HCT116 (cell line): Measurements from ENCODE around the gene C17orf67. TPM values are rescaled to one million over a fixed set of nuclear protein-coding genes. Genes with fewer than 3 reads are reported as not detected.

Experiments
- ATAC-seq: fragments of 200-7000 bp; cut with Tn5 transposase; 2 replicates; pipeline ENCODE4 v1.9.1; 2020; ENCODE audit warnings: mild to moderate bottlenecking, moderate library complexity
- BruUV-seq: library from RNA; stranded (reverse); fragments of 400-500 nt; replicated peaks from 2 replicates; lab custom pipeline; 2021; lab: Mats Ljungman, UMichigan
- CTCF ChIA-PET: fragments of 300-600 bp; sonication (Branson Sonifier 250); formaldehyde crosslinking; loops from one replicate; lab custom pipeline; 2021; ENCODE audit warnings: antibody characterized with exemption; lab: Charles Lee
- POLR2A ChIA-PET: fragments of 300-600, 350-600 bp; sonication (Branson Sonifier 250); formaldehyde crosslinking; loops from one replicate; lab custom pipeline; 2021; ENCODE audit warnings: antibody characterized with exemption; lab: Charles Lee
- RAD21 ChIA-PET, 2 experiments: fragments of 300-600 bp; sonication (Branson Sonifier 250); formaldehyde crosslinking; loops; one replicate each; lab custom pipeline; 2023; ENCODE audit warnings: low total read pairs in 2 of 2; ENCODE audit not compliant: uncharacterized antibody in 2 of 2, unreplicated experiment in 2 of 2, low non-redundant PET in 1 of 2; lab: Charles Lee
- DNase-seq: peaks from one replicate; pipeline ENCODE4 v3.0.0-alpha.2; 2010; ENCODE audit warnings: low read depth, low spot score
- H2AFZ ChIP-seq: fragments of 200-600 bp; shearing (Covaris generic), sonication (generic); 2 replicates; pipeline ENCODE4 v1.6.1; 2017; ENCODE audit warnings: low read depth, mixed run types, mixed read lengths, antibody characterized with exemption, low read length; ENCODE audit not compliant: poor library complexity, severe bottlenecking
- H3K27ac ChIP-seq: 2 replicates; pipeline ENCODE4 v1.5.1; 2012; ENCODE audit warnings: low read depth, low read length
- H3K27me3 ChIP-seq: fragments of 200-600 bp; sonication (generic); 2 replicates; pipeline ENCODE4 v1.6.1; 2016; ENCODE audit warnings: mixed run types, low read length, mixed read lengths; ENCODE audit not compliant: insufficient read depth
- H3K36me3 ChIP-seq, 2 experiments: fragments of 200-500 bp in 1 of 2; fragments of 200-600 bp in 1 of 2; sonication (Bioruptor generic) in 1 of 2; sonication (generic) in 1 of 2; 2 replicates each; pipeline versions ENCODE4 v1.5.1 to v1.6.1; 2014 to 2016; ENCODE audit warnings: low read length in 2 of 2, inconsistent platforms in 1 of 2, mixed read lengths in 1 of 2, mixed run types in 1 of 2; ENCODE audit not compliant: insufficient read depth in 2 of 2, control insufficient read depth in 1 of 2
- H3K4me1 ChIP-seq, 2 experiments: fragments of 200-600 bp in 1 of 2; sonication (generic) in 1 of 2; 2 replicates each; pipeline versions ENCODE4 v1.5.1 to v1.6.1; 2012 to 2017; ENCODE audit warnings: low read length in 2 of 2, inconsistent platforms in 1 of 2, mild to moderate bottlenecking in 1 of 2, mixed read lengths in 1 of 2, mixed run types in 1 of 2, moderate library complexity in 1 of 2; ENCODE audit not compliant: insufficient read depth in 2 of 2, control insufficient read depth in 1 of 2
- H3K4me2 ChIP-seq: fragments of 200-600 bp; sonication (generic); 2 replicates; pipeline ENCODE4 v1.6.1; 2017; ENCODE audit warnings: mixed run types, low read length, mixed read lengths
- H3K4me3 ChIP-seq, 2 experiments: fragments of 200-600 bp in 1 of 2; sonication (generic) in 1 of 2; replicated peaks in 1 of 2; 2 replicates each; pipeline ENCODE4 v1.5.1; 2011 to 2016; ENCODE audit warnings: low read length in 2 of 2, control low read depth in 1 of 2, low read depth in 1 of 2, mild to moderate bottlenecking in 1 of 2, mixed read lengths in 1 of 2, mixed run types in 1 of 2
- H3K79me2 ChIP-seq: fragments of 200-600 bp; sonication (generic); 2 replicates; pipeline ENCODE4 v1.6.1; 2017; ENCODE audit warnings: mild to moderate bottlenecking, mixed run types, low read length, moderate library complexity, mixed read lengths; ENCODE audit not compliant: insufficient read depth
- H3K9ac ChIP-seq: fragments of 200-600 bp; sonication (generic); 2 replicates; pipeline ENCODE4 v1.6.1; 2016; ENCODE audit warnings: low read length, mixed read lengths
- H3K9me2 ChIP-seq: fragments of 200-600 bp; sonication (generic), shearing (Covaris generic); 2 replicates; pipeline ENCODE4 v1.6.1; 2017; ENCODE audit warnings: mixed run types, mild to moderate bottlenecking, moderate library complexity; ENCODE audit not compliant: insufficient read depth
- H3K9me3 ChIP-seq, 2 experiments: fragments of 200-500 bp in 1 of 2; fragments of 200-600 bp in 1 of 2; sonication (Bioruptor generic) in 1 of 2; sonication (generic) in 1 of 2; 2 replicates each; pipeline ENCODE4 v1.6.1; 2014 to 2017; ENCODE audit warnings: low read length in 2 of 2, mixed read lengths in 2 of 2, inconsistent platforms in 1 of 2, low read depth in 1 of 2, mild to moderate bottlenecking in 1 of 2, mixed run types in 1 of 2, moderate library complexity in 1 of 2; ENCODE audit not compliant: control insufficient read depth in 1 of 2, insufficient read depth in 1 of 2
- H4K20me1 ChIP-seq: fragments of 200-600 bp; sonication (generic), shearing (Covaris generic); 2 replicates; pipeline ENCODE4 v1.6.1; 2017; ENCODE audit warnings: mixed run types, mild to moderate bottlenecking, moderate library complexity; ENCODE audit not compliant: insufficient read depth
- FOSL1 ChIP-seq: IDR thresholded peaks from 2 replicates; pipeline ENCODE4 v1.6.1; 2012; ENCODE audit warnings: low read depth
- JUND ChIP-seq: IDR thresholded peaks from 2 replicates; pipeline ENCODE4 v1.6.1; 2012
- POLR2AphosphoS5 ChIP-seq: IDR thresholded peaks from 2 replicates; pipeline ENCODE4 v1.6.1; 2011; ENCODE audit warnings: mild to moderate bottlenecking, low read depth, low read length, moderate library complexity
- SRF ChIP-seq: IDR thresholded peaks from 2 replicates; pipeline ENCODE4 v1.6.1; 2012; ENCODE audit warnings: low read depth
- ZFX ChIP-seq: fragments of 450-650 bp; IDR thresholded peaks from 2 replicates; pipeline ENCODE4 v1.6.1; 2017
- intact Hi-C: fragments of 100-400 bp; cut with micrococcal nuclease; formaldehyde crosslinking; loops from 2 replicates; pipeline ENCODE4 v1.10.0; 2022
- total RNA-seq: library from RNA; stranded (reverse); gene quantifications from one replicate; pipeline ENCODE4 v1.2.1, GENCODE V29; 2021; ENCODE audit not compliant: unreplicated experiment
- TF ChIP-seq, protein P1 (sequence below): IDR thresholded peaks from 2 replicates; pipeline ENCODE4 v1.6.1; 2011; ENCODE audit warnings: mild to moderate bottlenecking, low read length, moderate library complexity; ENCODE audit not compliant: insufficient replicate concordance; ENCODE audit errors: extremely low read depth

C17orf67 gene
- total RNA-seq, 1 experiment from 2014 or later = 0.84 TPM

DNA sequence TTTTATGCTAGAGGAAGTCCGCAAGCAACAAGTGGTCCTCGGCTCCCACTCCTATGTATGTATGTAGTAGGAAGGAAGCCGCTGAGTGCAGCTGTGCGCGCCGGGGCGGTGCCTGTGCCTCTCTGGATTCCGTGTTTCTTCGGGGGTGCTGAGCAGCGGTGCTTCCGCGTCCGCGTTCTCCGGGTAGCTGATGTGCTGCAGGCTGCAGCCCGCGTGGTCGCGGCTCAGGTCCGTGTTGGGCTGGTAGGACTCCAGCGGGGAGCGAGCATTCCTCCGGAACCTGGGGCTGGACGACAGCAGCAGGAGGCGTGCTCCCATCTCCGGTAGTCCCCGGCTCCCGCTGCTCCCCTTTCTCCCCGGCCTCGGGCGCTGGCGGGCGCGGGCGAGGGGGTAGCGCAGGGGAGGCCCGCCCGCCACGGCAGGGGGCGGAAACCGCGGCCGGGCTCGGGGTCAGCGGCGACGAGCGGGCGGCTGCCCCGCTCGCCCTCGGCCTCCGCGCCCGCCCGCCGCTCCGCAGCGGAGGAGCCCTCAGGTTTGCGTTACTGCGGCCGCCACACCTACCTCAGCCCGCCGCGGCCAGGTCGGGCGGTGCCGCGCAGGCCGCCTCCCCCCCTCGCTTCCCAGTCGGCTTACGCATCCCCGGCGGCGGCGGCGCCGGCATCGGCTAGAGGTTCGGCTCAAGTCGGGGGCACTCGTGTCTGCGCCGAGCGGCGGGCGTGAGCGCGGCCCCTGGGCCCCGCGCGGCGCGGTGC lies 487 bp downstream of the C17orf67 start:
- BruUV-seq = no TSS peak
- ChIA-PET POLR2A (interaction anchor here (1.3 to 1.4 kb wide), 2 partner anchors 47 to 81 kb away, joined by 3 to 4 read pairs; partner anchors contain the start of gene TRIM25), CTCF (interaction anchor here (1.8 kb wide), 1 partner anchor 14 kb away, joined by 11 read pairs; no protein-coding TSS in a partner anchor), RAD21 (interaction anchor here in 1 of 2 experiments (0.9 kb wide), 1 partner anchor 14 kb away, joined by 3 read pairs; no protein-coding TSS in a partner anchor)
- intact Hi-C loops = loop anchor here (1.0 to 10.0 kb wide), 2 partner anchors 81 to 252 kb away; partner anchors contain the start of genes AKAP1 and TRIM25
- ATAC-seq (peak; percentile 83), DNase-seq (peak; percentile 51)
- H3K4me2 ChIP-seq = peak overlapping the region; percentile 83
- no peaks in the 10 kb centered on the region for H3K36me3 ChIP-seq
- H2AFZ ChIP-seq = peak overlapping the region; percentile 69
- no peaks in the 10 kb centered on the region for H3K79me2 ChIP-seq
- no peaks in the 10 kb centered on the region for H3K27me3 ChIP-seq
- H3K9ac ChIP-seq = peak overlapping the region; percentile 65
- H3K9me3 ChIP-seq = no peaks in the 10 kb centered on the region
- TF ChIP-seq ZFX (peak; percentile 52; the same call in 1 of the 2 replicates), JUND (no peak), FOSL1 (no peak), SRF (no peak), POLR2AphosphoS5 (peak; percentile 46)
- TF ChIP-seq, protein P1, sequence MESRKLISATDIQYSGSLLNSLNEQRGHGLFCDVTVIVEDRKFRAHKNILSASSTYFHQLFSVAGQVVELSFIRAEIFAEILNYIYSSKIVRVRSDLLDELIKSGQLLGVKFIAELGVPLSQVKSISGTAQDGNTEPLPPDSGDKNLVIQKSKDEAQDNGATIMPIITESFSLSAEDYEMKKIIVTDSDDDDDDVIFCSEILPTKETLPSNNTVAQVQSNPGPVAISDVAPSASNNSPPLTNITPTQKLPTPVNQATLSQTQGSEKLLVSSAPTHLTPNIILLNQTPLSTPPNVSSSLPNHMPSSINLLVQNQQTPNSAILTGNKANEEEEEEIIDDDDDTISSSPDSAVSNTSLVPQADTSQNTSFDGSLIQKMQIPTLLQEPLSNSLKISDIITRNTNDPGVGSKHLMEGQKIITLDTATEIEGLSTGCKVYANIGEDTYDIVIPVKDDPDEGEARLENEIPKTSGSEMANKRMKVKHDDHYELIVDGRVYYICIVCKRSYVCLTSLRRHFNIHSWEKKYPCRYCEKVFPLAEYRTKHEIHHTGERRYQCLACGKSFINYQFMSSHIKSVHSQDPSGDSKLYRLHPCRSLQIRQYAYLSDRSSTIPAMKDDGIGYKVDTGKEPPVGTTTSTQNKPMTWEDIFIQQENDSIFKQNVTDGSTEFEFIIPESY = no peak
- peaks cover 9 to 21% of the 10 kb centered on the region in 2 experiments for H3K4me1 ChIP-seq
- peak overlapping the region; percentile 63 to 65 for H3K4me3 ChIP-seq
- H4K20me1 ChIP-seq = no peaks in the 10 kb centered on the region
- no peaks in the 10 kb centered on the region for H3K9me2 ChIP-seq
- H3K27ac ChIP-seq = peak overlapping the region; percentile 74
